GM12874 (cell line): ENCODE measurements around the gene PFKFB3.

Experiments used
- TF ChIP-seq, protein P1 (sequence below): IDR thresholded peaks from 2 replicates; pipeline ENCODE4 v1.5.1; 2011; ENCODE audit warnings: low read depth, mild to moderate bottlenecking, control low read depth, low read length, moderate library complexity; ENCODE audit not compliant: insufficient read depth

PFKFB3 gene

DNA sequence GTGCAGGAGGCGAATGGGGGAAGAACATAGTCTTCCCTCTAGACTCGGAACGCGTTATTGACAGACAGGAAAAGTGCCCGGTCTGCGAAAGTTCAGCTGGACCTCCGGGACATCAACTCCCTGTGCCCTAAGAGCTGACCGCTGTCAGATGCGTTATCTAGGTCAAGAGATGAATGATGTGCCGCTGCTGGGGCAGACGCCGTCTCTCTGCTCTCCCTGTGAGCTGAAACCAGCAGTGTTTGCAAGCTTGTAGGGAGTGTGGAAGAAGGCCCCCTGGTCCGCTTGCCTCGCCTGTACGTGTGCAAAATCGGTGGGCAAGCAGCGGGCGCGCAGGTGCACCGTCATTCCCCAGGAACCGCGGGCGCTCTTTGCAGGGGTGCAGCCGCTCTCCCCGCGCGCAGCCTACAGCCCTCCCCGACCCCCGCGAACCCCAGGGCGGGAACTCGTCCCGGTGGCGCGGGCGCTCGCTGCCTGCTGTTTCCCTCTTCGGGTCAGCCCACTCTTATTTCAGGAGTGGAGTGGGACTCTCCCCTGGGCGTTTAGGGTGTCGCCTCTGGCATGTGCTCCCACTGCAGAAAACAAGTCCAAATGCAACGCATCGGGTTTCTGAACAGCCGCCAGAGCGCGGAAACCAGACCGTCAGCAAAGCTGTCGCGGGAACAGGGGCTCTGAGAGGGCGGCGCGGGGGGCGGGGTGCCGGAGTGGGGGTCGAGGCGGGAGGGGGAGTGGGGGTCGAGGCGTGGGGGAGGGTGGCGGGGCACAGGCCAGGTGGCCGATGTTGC lies 1.8 kb upstream of the PFKFB3 start:
- TF ChIP-seq, protein P1, sequence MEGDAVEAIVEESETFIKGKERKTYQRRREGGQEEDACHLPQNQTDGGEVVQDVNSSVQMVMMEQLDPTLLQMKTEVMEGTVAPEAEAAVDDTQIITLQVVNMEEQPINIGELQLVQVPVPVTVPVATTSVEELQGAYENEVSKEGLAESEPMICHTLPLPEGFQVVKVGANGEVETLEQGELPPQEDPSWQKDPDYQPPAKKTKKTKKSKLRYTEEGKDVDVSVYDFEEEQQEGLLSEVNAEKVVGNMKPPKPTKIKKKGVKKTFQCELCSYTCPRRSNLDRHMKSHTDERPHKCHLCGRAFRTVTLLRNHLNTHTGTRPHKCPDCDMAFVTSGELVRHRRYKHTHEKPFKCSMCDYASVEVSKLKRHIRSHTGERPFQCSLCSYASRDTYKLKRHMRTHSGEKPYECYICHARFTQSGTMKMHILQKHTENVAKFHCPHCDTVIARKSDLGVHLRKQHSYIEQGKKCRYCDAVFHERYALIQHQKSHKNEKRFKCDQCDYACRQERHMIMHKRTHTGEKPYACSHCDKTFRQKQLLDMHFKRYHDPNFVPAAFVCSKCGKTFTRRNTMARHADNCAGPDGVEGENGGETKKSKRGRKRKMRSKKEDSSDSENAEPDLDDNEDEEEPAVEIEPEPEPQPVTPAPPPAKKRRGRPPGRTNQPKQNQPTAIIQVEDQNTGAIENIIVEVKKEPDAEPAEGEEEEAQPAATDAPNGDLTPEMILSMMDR, result no peak

DNA sequence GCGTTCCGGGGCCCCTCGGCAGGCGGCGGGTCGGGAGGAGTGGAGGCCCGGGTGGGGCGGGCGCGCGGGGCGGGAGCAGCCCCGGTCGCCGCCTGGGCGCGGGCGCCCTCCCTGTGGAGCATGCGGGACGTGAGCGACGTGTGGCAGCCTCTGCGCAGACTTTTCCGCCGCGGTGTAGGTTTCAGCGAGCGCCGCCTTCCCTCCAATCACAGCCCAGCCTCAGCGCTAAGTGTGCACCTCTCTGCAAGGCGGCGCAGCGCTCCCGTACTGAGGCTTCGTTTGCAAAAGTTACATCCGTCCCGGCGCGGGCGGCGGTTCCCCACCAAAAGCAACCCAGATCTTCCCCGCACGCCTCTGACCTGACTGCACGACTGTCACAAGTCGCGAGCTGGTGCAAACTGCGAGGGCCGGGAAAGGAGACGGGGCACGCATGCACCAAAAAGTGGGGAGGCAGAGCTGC lies 1.2 kb upstream of the PFKFB3 start:
- TF ChIP-seq, protein P1, result no peak

DNA sequence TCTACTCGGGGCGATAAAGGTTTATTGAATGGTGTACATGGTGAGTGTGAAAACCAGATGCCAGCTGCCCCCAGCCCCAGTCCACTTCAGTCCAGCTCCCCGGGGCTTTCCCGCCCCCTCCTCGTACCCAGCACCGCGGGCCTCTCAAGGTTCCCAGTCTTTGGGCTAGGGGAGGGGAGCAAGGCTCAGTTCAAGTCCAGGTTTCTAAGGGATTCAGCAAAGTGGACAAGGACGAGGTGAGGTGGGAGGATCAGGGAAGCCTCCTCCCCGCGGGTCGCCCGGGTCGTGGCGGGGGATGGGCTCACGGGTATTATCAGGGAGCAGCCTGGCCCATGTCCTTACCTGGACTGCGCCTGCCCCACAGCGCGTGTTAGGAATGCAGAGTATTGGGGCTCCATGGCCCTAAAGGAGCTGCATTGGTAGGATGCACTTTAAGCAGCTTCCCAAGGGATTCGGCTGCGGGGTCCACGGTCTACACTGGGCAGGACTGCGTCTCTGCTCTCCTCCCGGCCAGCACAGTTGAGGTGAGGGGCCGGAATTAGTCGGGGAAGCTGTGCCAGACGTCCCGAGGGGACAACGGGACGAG lies 541 bp upstream of the PFKFB3 start:
- TF ChIP-seq, protein P1, result no peak

DNA sequence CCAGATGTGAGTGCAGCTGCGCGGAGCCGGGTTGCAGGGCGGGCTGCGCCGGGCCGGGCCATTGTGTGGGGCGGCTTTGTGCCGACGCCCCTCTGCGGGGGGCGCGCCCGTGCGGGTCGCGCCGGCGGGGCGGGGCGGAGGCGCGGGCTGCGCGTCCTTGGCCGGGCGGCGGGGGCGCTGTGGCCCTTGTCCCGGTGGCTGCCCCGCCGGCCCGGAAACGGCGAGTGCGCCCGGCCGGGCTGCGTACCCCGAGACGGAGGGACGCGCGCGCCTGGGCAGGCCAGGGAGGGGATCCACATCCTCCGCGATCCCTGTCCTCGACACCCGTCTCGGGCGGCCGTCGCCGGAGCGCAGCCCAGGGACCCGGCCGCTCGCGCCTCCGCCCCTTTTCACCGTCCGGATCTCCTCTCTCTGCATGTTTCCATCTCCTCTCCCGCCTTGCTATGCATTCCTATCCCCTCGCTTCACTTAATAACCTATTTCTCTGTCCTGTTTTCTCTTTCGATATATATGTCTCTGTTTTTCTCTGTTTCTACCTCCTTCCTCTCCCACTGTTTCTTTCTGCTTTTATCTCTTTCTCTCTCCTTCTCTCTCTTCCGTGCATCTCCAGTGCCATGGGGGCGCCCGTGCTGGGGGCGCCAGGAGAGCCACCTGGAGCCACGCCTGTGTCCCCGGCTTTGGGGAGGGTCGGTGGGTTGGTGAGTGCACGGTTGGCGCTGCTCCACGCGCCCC lies 765 bp downstream of the PFKFB3 start:
- TF ChIP-seq, protein P1, result peak; percentile 44

DNA sequence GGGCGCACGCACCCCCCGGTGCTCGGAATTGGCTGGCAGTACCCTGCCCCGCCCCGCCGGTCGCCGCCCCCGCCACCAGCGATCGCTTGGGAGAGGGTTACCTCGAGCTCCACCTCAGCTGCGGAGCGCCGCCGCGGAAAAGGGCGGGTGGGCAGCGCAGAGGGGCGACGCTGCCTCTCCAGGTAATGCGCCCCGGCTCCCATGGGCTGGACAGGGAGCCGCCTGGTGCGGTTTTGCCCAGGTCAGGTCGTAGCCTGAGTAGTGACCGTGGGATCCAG lies 1.3 kb downstream of the PFKFB3 start:
- TF ChIP-seq, protein P1, result no peak

DNA sequence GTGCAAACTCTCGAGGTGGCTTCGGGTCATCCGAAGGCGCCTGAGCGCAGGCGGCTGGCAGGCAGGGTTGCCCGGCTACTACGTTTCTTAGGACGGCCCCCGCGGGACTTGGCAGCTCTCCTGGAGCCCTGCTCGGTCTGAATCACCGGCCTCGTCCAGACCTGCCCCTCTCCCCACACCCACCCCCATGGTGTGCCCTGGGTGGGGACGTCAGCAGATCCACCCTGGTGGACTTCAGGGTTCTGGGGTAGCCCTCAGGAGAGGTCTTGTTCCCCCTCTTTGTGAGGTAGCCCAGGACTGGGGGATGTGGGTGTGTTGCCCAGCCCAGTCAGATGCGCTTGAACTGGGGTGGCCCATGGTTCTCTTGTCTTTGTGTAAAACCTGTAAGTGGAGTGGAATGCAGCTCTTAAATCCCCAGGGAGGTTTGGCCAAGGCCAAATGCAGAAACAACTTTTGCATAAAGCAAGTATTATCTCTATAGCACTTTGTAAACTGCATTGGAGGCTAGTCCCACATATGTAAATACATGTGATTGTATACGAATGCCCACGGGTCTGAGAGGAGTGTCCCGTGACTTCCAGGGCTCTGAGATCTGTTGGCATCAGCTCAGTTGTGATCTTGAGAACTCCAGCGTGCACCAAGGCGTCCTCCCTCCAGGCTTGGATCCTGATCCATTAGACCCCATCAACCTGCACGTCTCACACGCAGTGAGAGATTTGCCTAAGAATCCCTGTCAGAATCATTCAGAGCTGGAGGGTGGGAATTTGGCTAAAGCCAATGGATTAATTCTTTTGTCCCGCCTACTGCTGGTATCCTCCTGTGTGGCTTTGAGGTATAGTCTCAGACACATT lies 1.8 kb downstream of the PFKFB3 start:
- TF ChIP-seq, protein P1, result no peak

DNA sequence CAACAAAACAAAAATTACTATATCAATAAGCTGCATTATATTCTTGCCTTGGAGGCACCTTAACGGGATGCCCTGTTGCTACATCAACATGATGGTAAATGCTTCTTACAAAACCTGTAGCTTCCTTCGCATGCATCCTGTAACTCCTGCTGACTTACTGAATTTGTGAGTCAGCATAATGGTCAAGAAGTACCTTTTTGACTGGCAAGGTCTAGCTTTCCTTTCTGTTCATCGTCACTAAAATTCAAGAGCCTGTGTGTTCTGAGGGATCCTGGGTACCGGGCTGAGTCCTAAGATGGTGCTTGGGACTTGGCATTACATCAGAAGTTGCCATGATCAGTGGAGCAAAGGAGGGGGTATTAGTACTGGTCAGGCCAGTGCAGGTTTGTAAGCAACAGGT lies 4.9 kb downstream of the PFKFB3 start:
- TF ChIP-seq, protein P1, result no peak
